HepG2 (cell line): ENCODE measurements around the gene SOCS7. TPM values are rescaled to one million over a fixed set of nuclear protein-coding genes. Genes with fewer than 3 reads are reported as not detected.

ENCODE experiments used
- ATAC-seq: fragments of 200-7000 bp; cut with Tn5 transposase; 3 replicates; pipeline ENCODE4 v1.9.1; 2020; ENCODE audit warnings: mild to moderate bottlenecking, moderate library complexity
- BruUV-seq: library from RNA; stranded (reverse); fragments of 400-500 nt; replicated peaks from 2 replicates; lab custom pipeline; 2021; lab: Mats Ljungman, UMichigan
- CTCF ChIA-PET: fragments of 300-600 bp; formaldehyde crosslinking; extraction: SDS; loops from one replicate; lab custom pipeline; 2021; ENCODE audit warnings: low total read pairs, inconsistent platforms, low intra/inter-chr PET ratio; lab: Yijun Ruan, JAX
- POLR2A ChIA-PET: fragments of 350-600 bp; sonication (Branson Sonifier 250); formaldehyde crosslinking; loops from one replicate; lab custom pipeline; 2020; ENCODE audit warnings: antibody characterized with exemption, inconsistent platforms; lab: Yijun Ruan, JAX
- DNase-seq: peaks from one replicate; pipeline ENCODE4 v3.0.0-alpha.2; 2015; ENCODE audit warnings: low spot score
- FAIRE-seq: peaks from 3 replicates; lab custom pipeline; 2011; peaks lifted over from hg19 to GRCh38; lab: Jason Lieb, UNC
- H2AFZ ChIP-seq: one replicate; pipeline ENCODE4 v1.6.1; 2011; ENCODE audit warnings: low read length, inconsistent platforms
- H3K27ac ChIP-seq: fragments of 300-600 bp; 3 replicates; pipeline ENCODE4 v1.8.0; 2011; ENCODE audit warnings: mixed run types, mild to moderate bottlenecking, mixed read lengths, low read length, inconsistent platforms; ENCODE audit not compliant: insufficient read depth; ENCODE audit errors: extremely low read length
- H3K27me3 ChIP-seq, 2 experiments: fragments of 200-600 bp in 1 of 2; 2 replicates in 1 of 2; 3 replicates in 1 of 2; pipeline versions ENCODE4 v1.6.0 to v1.8.0; 2011; ENCODE audit warnings: low read length in 2 of 2, mild to moderate bottlenecking in 2 of 2, moderate library complexity in 2 of 2, inconsistent platforms in 1 of 2; ENCODE audit not compliant: insufficient read depth in 2 of 2, control insufficient read depth in 1 of 2
- H3K36me3 ChIP-seq, 2 experiments: fragments of 200-600 bp in 1 of 2; replicated peaks in 1 of 2; 2 replicates in 1 of 2; 3 replicates in 1 of 2; pipeline versions ENCODE4 v1.5.1 to v1.8.0; 2011; ENCODE audit warnings: low read length in 2 of 2, inconsistent platforms in 1 of 2; ENCODE audit not compliant: insufficient read depth in 2 of 2, control insufficient read depth in 1 of 2
- H3K4me1 ChIP-seq: 2 replicates; pipeline ENCODE4 v1.5.1; 2012; ENCODE audit warnings: low read length, inconsistent platforms; ENCODE audit not compliant: insufficient read depth
- H3K4me2 ChIP-seq: 2 replicates; pipeline ENCODE4 v1.6.0; 2011; ENCODE audit warnings: low read depth, low read length, inconsistent platforms
- H3K4me3 ChIP-seq, 3 experiments: fragments of 200-600 bp in 1 of 3; sonication (generic), shearing (Covaris generic) in 1 of 3; replicated peaks in 1 of 3; 2 replicates each; pipeline ENCODE4 v1.5.1; 2011 to 2016; ENCODE audit warnings: low read length in 3 of 3, inconsistent platforms in 2 of 3, low read depth in 2 of 3, mild to moderate bottlenecking in 2 of 3, control low read depth in 1 of 3, mixed read lengths in 1 of 3; ENCODE audit not compliant: insufficient read depth in 1 of 3
- H3K79me2 ChIP-seq: one replicate; pipeline ENCODE4 v1.6.1; 2011; ENCODE audit warnings: low read length, inconsistent platforms; ENCODE audit not compliant: insufficient read depth
- H3K9ac ChIP-seq: 2 replicates; pipeline ENCODE4 v1.6.0; 2011; ENCODE audit warnings: mild to moderate bottlenecking, low read depth, low read length, inconsistent platforms; ENCODE audit not compliant: insufficient read depth
- H3K9me3 ChIP-seq: 2 replicates; pipeline ENCODE4 v1.5.1; 2012; ENCODE audit warnings: mild to moderate bottlenecking, low read length
- H4K20me1 ChIP-seq: 2 replicates; pipeline ENCODE4 v1.6.0; 2011; ENCODE audit warnings: inconsistent platforms, mild to moderate bottlenecking, low read length, moderate library complexity; ENCODE audit not compliant: insufficient read depth
- CC2D1A ChIP-seq: sonication (generic); formaldehyde crosslinking; IDR thresholded peaks from 2 replicates; pipeline ENCODE4 v1.8.1; 2023; ENCODE audit warnings: mild to moderate bottlenecking, missing genetic modification reagents
- KLF13 ChIP-seq: sonication (generic); formaldehyde crosslinking; IDR thresholded peaks from 2 replicates; pipeline ENCODE4 v1.4.0; 2020; ENCODE audit warnings: mild to moderate bottlenecking, missing genetic modification reagents
- MBD4 ChIP-seq: IDR thresholded peaks from 2 replicates; pipeline ENCODE4 v1.6.1; 2012; ENCODE audit warnings: low read length, inconsistent platforms, borderline replicate concordance
- RARA ChIP-seq: IDR thresholded peaks from 2 replicates; pipeline ENCODE4 v1.6.1; 2016; ENCODE audit warnings: missing genetic modification reagents, missing compliant biosample characterization
- SNRNP70 ChIP-seq: fragments of 200-400 bp; formaldehyde crosslinking; IDR thresholded peaks from 2 replicates; pipeline ENCODE4 v1.6.1; 2017; ENCODE audit warnings: mild to moderate bottlenecking, low read depth, low read length, moderate library complexity
- ZMYM3 ChIP-seq: sonication (generic); formaldehyde crosslinking; IDR thresholded peaks from 2 replicates; pipeline ENCODE4 v1.5.1; 2020; ENCODE audit warnings: mild to moderate bottlenecking, missing genetic modification reagents
- ZNF766 ChIP-seq: sonication (generic); formaldehyde crosslinking; IDR thresholded peaks from 2 replicates; pipeline ENCODE4 v1.5.0; 2020; ENCODE audit warnings: missing genetic modification reagents, borderline replicate concordance
- ZNF775 ChIP-seq: sonication (generic); formaldehyde crosslinking; IDR thresholded peaks from 2 replicates; pipeline ENCODE4 v1.4.0; 2020; ENCODE audit warnings: missing genetic modification reagents, mild to moderate bottlenecking, moderate library complexity, borderline replicate concordance
- WGBS: methylation state at CpG from one replicate; pipeline ENCODE4 v1.1.6; 2017; ENCODE audit warnings: low lambda C conversion rate; 5-methylcytosine and 5-hydroxymethylcytosine counted together
- in situ Hi-C: cut with HindIII; loops from 2 replicates; pipeline ENCODE4 v1.10.0; 2017; ENCODE audit warnings: low pct_unique_long_range_greater_than_20kb; ENCODE audit not compliant: extremely low pct_ligation_motif_present
- intact Hi-C: fragments of 100-400 bp; cut with micrococcal nuclease; formaldehyde crosslinking; loops from one replicate; pipeline ENCODE4 v1.10.0; 2022; ENCODE audit not compliant: unreplicated experiment
- polyA plus RNA-seq, 8 experiments: library from polyadenylated mRNA; depleted of rRNA in 3 of 8; stranded (reverse) in 7 of 8; unstranded in 1 of 8; fragments of >200 nt; fragmentation: Illumina TruSeq in 4 of 8; extraction: Trizol in 4 of 8; gene quantifications; 2 replicates each; pipeline versions ENCODE4 v1.2.1 to v1.2.3, GENCODE V29; 2011 to 2016; ENCODE audit warnings: low read depth in 4 of 8, missing spikeins in 1 of 8, mixed read lengths in 1 of 8; ENCODE audit not compliant: insufficient read depth in 1 of 8
- total RNA-seq, 5 experiments: library from RNA; depleted of rRNA; stranded (reverse); fragments of >200 nt; fragmentation: Illumina TruSeq; extraction: Trizol; gene quantifications; 2 replicates each; pipeline ENCODE4 v1.2.3, GENCODE V29; 2016; ENCODE audit warnings: low read depth in 1 of 5
- TF ChIP-seq, protein P1 (sequence below): sonication (generic); formaldehyde crosslinking; IDR thresholded peaks from 2 replicates; pipeline ENCODE4 v1.4.0; 2020; ENCODE audit warnings: missing genetic modification reagents
- TF ChIP-seq, protein P2 (sequence below): sonication (generic); formaldehyde crosslinking; IDR thresholded peaks from 2 replicates; pipeline ENCODE4 v1.4.0; 2020; ENCODE audit warnings: missing genetic modification reagents
- TF ChIP-seq, protein P3 (sequence below): sonication (generic); formaldehyde crosslinking; IDR thresholded peaks from 2 replicates; pipeline ENCODE4 v1.4.0; 2020; ENCODE audit warnings: missing genetic modification reagents
- TF ChIP-seq, protein P4 (sequence below): sonication (generic); formaldehyde crosslinking; IDR thresholded peaks from 2 replicates; pipeline ENCODE4 v1.4.0; 2020; ENCODE audit warnings: missing genetic modification reagents, borderline replicate concordance

Gene SOCS7
- total and polyA plus RNA-seq, 2 of the 13 experiments (the other 11 are each of a cell fraction or from before 2014, with no cell fraction given): 19.2 to 24.2 TPM

DNA sequence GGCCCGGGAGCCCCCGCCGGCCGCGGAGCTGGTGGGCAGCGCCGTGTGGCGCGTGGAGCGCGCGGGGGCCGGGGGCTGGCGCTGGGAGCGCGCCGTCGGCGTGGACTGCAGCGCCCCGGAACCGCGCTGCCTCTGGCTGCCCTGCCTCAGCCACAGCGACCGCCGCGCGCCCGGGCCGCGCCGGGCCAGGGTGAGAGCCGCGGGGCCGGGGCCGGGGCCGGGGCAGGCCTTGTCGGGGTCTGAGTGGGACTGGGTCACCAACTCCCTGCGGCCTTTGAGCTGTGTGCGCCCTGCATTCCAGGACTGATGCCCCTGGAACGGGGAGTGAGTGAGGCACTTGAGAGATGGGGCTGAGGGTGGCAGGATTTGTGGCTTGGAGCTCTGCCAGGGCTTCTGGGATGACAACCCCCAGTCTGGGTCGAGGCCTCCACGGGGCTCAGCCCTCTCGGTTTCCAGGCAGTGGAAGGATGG, 102.3 kb downstream of the SOCS7 start:
- Histone ChIP-seq H3K9ac (no peak overlapping the region), H3K4me2 (no peak overlapping the region), H3K27me3 (peaks cover 25 to 92% of the 10 kb centered on the region in 2 experiments; a peak in 4 of 5 replicates), H3K9me3 (no peaks in the 10 kb centered on the region), H3K4me3 (no peak overlapping the region; a peak in 1 of 6 replicates), H3K27ac (no peak overlapping the region), H3K36me3 (no peaks in the 10 kb centered on the region), H4K20me1 (0 out of 2 replicates have a peak, but pooled peaks cover 4% of the 10 kb centered on the region), H2AFZ (no peak overlapping the region), H3K4me1 (peaks cover 30% of the 10 kb centered on the region), H3K79me2 (no peaks in the 10 kb centered on the region)
- ATAC-seq (no peak), FAIRE-seq (no peak), DNase-seq (no peak)
- POLR2A ChIA-PET: no interaction called here
- no TSS peak for BruUV-seq
- intact Hi-C loops (no loop called here), in situ Hi-C loops (no loop called here)
- CTCF ChIA-PET: no interaction called here
- 28% methylated on average over 20 of the region's 44 CpGs for WGBS
- TF ChIP-seq RARA (CRISPR knock-in tag): no peak
- no peak for TF ChIP-seq MBD4
- TF ChIP-seq ZNF775 (CRISPR knock-in tag): no peak
- no peak for TF ChIP-seq ZNF766 (CRISPR knock-in tag)
- no peak for TF ChIP-seq CC2D1A (CRISPR knock-in tag)
- TF ChIP-seq, protein P1, sequence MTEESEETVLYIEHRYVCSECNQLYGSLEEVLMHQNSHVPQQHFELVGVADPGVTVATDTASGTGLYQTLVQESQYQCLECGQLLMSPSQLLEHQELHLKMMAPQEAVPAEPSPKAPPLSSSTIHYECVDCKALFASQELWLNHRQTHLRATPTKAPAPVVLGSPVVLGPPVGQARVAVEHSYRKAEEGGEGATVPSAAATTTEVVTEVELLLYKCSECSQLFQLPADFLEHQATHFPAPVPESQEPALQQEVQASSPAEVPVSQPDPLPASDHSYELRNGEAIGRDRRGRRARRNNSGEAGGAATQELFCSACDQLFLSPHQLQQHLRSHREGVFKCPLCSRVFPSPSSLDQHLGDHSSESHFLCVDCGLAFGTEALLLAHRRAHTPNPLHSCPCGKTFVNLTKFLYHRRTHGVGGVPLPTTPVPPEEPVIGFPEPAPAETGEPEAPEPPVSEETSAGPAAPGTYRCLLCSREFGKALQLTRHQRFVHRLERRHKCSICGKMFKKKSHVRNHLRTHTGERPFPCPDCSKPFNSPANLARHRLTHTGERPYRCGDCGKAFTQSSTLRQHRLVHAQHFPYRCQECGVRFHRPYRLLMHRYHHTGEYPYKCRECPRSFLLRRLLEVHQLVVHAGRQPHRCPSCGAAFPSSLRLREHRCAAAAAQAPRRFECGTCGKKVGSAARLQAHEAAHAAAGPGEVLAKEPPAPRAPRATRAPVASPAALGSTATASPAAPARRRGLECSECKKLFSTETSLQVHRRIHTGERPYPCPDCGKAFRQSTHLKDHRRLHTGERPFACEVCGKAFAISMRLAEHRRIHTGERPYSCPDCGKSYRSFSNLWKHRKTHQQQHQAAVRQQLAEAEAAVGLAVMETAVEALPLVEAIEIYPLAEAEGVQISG: no peak
- TF ChIP-seq, protein P2, sequence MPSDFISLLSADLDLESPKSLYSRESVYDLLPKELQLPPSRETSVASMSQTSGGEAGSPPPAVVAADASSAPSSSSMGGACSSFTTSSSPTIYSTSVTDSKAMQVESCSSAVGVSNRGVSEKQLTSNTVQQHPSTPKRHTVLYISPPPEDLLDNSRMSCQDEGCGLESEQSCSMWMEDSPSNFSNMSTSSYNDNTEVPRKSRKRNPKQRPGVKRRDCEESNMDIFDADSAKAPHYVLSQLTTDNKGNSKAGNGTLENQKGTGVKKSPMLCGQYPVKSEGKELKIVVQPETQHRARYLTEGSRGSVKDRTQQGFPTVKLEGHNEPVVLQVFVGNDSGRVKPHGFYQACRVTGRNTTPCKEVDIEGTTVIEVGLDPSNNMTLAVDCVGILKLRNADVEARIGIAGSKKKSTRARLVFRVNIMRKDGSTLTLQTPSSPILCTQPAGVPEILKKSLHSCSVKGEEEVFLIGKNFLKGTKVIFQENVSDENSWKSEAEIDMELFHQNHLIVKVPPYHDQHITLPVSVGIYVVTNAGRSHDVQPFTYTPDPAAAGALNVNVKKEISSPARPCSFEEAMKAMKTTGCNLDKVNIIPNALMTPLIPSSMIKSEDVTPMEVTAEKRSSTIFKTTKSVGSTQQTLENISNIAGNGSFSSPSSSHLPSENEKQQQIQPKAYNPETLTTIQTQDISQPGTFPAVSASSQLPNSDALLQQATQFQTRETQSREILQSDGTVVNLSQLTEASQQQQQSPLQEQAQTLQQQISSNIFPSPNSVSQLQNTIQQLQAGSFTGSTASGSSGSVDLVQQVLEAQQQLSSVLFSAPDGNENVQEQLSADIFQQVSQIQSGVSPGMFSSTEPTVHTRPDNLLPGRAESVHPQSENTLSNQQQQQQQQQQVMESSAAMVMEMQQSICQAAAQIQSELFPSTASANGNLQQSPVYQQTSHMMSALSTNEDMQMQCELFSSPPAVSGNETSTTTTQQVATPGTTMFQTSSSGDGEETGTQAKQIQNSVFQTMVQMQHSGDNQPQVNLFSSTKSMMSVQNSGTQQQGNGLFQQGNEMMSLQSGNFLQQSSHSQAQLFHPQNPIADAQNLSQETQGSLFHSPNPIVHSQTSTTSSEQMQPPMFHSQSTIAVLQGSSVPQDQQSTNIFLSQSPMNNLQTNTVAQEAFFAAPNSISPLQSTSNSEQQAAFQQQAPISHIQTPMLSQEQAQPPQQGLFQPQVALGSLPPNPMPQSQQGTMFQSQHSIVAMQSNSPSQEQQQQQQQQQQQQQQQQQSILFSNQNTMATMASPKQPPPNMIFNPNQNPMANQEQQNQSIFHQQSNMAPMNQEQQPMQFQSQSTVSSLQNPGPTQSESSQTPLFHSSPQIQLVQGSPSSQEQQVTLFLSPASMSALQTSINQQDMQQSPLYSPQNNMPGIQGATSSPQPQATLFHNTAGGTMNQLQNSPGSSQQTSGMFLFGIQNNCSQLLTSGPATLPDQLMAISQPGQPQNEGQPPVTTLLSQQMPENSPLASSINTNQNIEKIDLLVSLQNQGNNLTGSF (CRISPR knock-in tag): no peak
- TF ChIP-seq, protein P3, sequence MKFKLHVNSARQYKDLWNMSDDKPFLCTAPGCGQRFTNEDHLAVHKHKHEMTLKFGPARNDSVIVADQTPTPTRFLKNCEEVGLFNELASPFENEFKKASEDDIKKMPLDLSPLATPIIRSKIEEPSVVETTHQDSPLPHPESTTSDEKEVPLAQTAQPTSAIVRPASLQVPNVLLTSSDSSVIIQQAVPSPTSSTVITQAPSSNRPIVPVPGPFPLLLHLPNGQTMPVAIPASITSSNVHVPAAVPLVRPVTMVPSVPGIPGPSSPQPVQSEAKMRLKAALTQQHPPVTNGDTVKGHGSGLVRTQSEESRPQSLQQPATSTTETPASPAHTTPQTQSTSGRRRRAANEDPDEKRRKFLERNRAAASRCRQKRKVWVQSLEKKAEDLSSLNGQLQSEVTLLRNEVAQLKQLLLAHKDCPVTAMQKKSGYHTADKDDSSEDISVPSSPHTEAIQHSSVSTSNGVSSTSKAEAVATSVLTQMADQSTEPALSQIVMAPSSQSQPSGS (CRISPR knock-in tag): no peak
- TF ChIP-seq, protein P4, sequence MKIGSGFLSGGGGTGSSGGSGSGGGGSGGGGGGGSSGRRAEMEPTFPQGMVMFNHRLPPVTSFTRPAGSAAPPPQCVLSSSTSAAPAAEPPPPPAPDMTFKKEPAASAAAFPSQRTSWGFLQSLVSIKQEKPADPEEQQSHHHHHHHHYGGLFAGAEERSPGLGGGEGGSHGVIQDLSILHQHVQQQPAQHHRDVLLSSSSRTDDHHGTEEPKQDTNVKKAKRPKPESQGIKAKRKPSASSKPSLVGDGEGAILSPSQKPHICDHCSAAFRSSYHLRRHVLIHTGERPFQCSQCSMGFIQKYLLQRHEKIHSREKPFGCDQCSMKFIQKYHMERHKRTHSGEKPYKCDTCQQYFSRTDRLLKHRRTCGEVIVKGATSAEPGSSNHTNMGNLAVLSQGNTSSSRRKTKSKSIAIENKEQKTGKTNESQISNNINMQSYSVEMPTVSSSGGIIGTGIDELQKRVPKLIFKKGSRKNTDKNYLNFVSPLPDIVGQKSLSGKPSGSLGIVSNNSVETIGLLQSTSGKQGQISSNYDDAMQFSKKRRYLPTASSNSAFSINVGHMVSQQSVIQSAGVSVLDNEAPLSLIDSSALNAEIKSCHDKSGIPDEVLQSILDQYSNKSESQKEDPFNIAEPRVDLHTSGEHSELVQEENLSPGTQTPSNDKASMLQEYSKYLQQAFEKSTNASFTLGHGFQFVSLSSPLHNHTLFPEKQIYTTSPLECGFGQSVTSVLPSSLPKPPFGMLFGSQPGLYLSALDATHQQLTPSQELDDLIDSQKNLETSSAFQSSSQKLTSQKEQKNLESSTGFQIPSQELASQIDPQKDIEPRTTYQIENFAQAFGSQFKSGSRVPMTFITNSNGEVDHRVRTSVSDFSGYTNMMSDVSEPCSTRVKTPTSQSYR: no peak
- TF ChIP-seq KLF13 (CRISPR knock-in tag): no peak
- no peak for TF ChIP-seq SNRNP70
- no peak for TF ChIP-seq ZMYM3 (CRISPR knock-in tag)
